K562 (cell line): ENCODE results near the gene PPP1R9A. TPM values are rescaled to one million over a fixed set of nuclear protein-coding genes. Genes with fewer than 3 reads are reported as not detected.

ENCODE experiments used
- ATAC-seq: fragments of 200-7000 bp; cut with Tn5 transposase; 3 replicates; pipeline ENCODE4 v1.9.1; 2020; ENCODE audit warnings: moderate library complexity
- BruUV-seq: library from RNA; stranded (reverse); fragments of 400-500 nt; replicated peaks from 2 replicates; lab custom pipeline; 2021; lab: Mats Ljungman, UMichigan
- CTCF ChIA-PET: fragments of 300-600 bp; formaldehyde crosslinking; extraction: SDS; loops from one replicate; lab custom pipeline; 2021; ENCODE audit warnings: low intra/inter-chr PET ratio; lab: Yijun Ruan, JAX
- POLR2A ChIA-PET: fragments of 300-600, 350-650 bp; sonication (Branson Sonifier 250); formaldehyde crosslinking; extraction: SDS; loops from one replicate; lab custom pipeline; 2021; ENCODE audit warnings: antibody characterized with exemption, inconsistent platforms; lab: Yijun Ruan, JAX
- DNase-seq, 4 experiments: peaks; one replicate each; pipeline versions ENCODE4 v3.0.0 to v3.0.0-alpha.2; 2011 to 2018; ENCODE audit warnings: low spot score in 3 of 4, mixed read lengths in 3 of 4; ENCODE audit errors: extremely low read depth in 1 of 4
- FAIRE-seq: peaks from 2 replicates; lab custom pipeline; 2011; peaks lifted over from hg19 to GRCh38; lab: Jason Lieb, UNC
- H2AFZ ChIP-seq: 2 replicates; pipeline ENCODE4 v1.6.0; 2011; ENCODE audit warnings: low read depth, low read length, control low read depth, inconsistent platforms
- H3K27ac ChIP-seq: fragments of 200-600 bp; 3 replicates; pipeline ENCODE4 v1.8.0; 2011; ENCODE audit warnings: low read depth, mild to moderate bottlenecking, control low read depth, inconsistent platforms, low read length, moderate library complexity, mixed read lengths; ENCODE audit errors: extremely low read depth
- H3K27me3 ChIP-seq, 2 experiments: fragments of 300-600 bp in 1 of 2; 2 replicates in 1 of 2; 3 replicates in 1 of 2; pipeline versions ENCODE4 v1.6.0 to v1.8.0; 2011; ENCODE audit warnings: inconsistent platforms in 2 of 2, low read length in 2 of 2, mild to moderate bottlenecking in 1 of 2, mixed read lengths in 1 of 2, moderate library complexity in 1 of 2; ENCODE audit not compliant: control insufficient read depth in 2 of 2, insufficient read depth in 2 of 2
- H3K36me3 ChIP-seq: fragments of 300-600 bp; 3 replicates; pipeline ENCODE4 v1.8.0; 2011; ENCODE audit warnings: mild to moderate bottlenecking, low read length, inconsistent platforms; ENCODE audit not compliant: control insufficient read depth, insufficient read depth
- H3K4me1 ChIP-seq, 2 experiments: fragments of 200-600 bp in 1 of 2; replicated peaks in 1 of 2; 2 replicates in 1 of 2; 3 replicates in 1 of 2; pipeline versions ENCODE4 v1.5.1 to v1.8.0; 2011; ENCODE audit warnings: inconsistent platforms in 2 of 2, low read length in 2 of 2, mild to moderate bottlenecking in 1 of 2, mixed read lengths in 1 of 2, moderate library complexity in 1 of 2; ENCODE audit not compliant: control insufficient read depth in 2 of 2, insufficient read depth in 2 of 2
- H3K4me2 ChIP-seq: 2 replicates; pipeline ENCODE4 v1.6.1; 2011; ENCODE audit warnings: low read length, control low read depth, inconsistent platforms, mixed read lengths; ENCODE audit not compliant: insufficient read depth
- H3K4me3 ChIP-seq: fragments of 200-600 bp; sonication (generic), shearing (Covaris generic); 2 replicates; pipeline ENCODE4 v1.5.1; 2016; ENCODE audit warnings: control low read depth, inconsistent platforms
- H3K79me2 ChIP-seq: fragments of 200-600 bp; 3 replicates; pipeline ENCODE4 v1.8.0; 2011; ENCODE audit warnings: low read length, inconsistent platforms; ENCODE audit not compliant: control insufficient read depth, insufficient read depth
- H3K9ac ChIP-seq, 2 experiments: 2 replicates each; pipeline versions ENCODE4 v1.6.0 to v1.6.1; 2011; ENCODE audit warnings: low read depth in 2 of 2, low read length in 2 of 2, control low read depth in 1 of 2, inconsistent platforms in 1 of 2, mild to moderate bottlenecking in 1 of 2, mixed read lengths in 1 of 2; ENCODE audit not compliant: insufficient read depth in 1 of 2
- H3K9me1 ChIP-seq: one replicate; pipeline ENCODE4 v1.6.0; 2011; ENCODE audit warnings: inconsistent platforms, mild to moderate bottlenecking, low read length, moderate library complexity; ENCODE audit not compliant: control insufficient read depth, insufficient read depth
- H3K9me3 ChIP-seq: replicated peaks from 2 replicates; pipeline ENCODE4 v1.5.1; 2011; ENCODE audit warnings: low read depth, low read length, inconsistent platforms; ENCODE audit not compliant: control insufficient read depth, insufficient read depth
- H4K20me1 ChIP-seq: replicated peaks from 2 replicates; pipeline ENCODE4 v1.6.1; 2011; ENCODE audit warnings: low read length, inconsistent platforms, mixed read lengths; ENCODE audit not compliant: control insufficient read depth, insufficient read depth
- CBX3 ChIP-seq, 2 experiments: IDR thresholded peaks; 1 replicate in 1 of 2; 2 replicates in 1 of 2; pipeline ENCODE4 v1.6.1; 2012; ENCODE audit warnings: inconsistent platforms in 2 of 2, low read length in 2 of 2, borderline replicate concordance in 1 of 2, control low read depth in 1 of 2
- PHF20 ChIP-seq: fragments of 450-650 bp; IDR thresholded peaks from 2 replicates; pipeline ENCODE4 v1.6.1; 2018; ENCODE audit not compliant: partially characterized antibody
- SMAD3 ChIP-seq: fragments of 450-650 bp; formaldehyde crosslinking; conservative IDR thresholded peaks from 2 replicates; pipeline ENCODE4 v1.4.0; 2020; ENCODE audit warnings: mild to moderate bottlenecking
- ZNF507 ChIP-seq: conservative IDR thresholded peaks from 2 replicates; pipeline ENCODE4 v1.6.1; 2017; ENCODE audit warnings: missing genetic modification characterization, missing compliant biosample characterization
- WGBS: fragments of 100-300 bp; shearing (Covaris generic); methylation state at CpG from one replicate; pipeline ENCODE4 v1.1.6; 2016; ENCODE audit warnings: low coverage, mixed read lengths; ENCODE audit not compliant: insufficient coverage; ENCODE audit errors: missing lambda C conversion rate; 5-methylcytosine and 5-hydroxymethylcytosine counted together
- in situ Hi-C: fragments of 300-500 bp; cut with MboI; formaldehyde crosslinking; loops from 4 replicates; pipeline ENCODE4 v1.15.0; 2018; ENCODE audit warnings: inconsistent platforms, mixed read lengths
- intact Hi-C: fragments of 100-400 bp; cut with micrococcal nuclease; formaldehyde crosslinking; loops from 2 replicates; pipeline ENCODE4 v1.14.2; 2022
- polyA plus RNA-seq, 8 experiments: library from polyadenylated mRNA; depleted of rRNA in 4 of 8; stranded (reverse) in 5 of 8; unstranded in 3 of 8; fragments of >200 nt; fragmentation: Nextera tagmentation in 2 of 8; fragmentation: Illumina TruSeq in 1 of 8; extraction: Ambion mirVana in 2 of 8; extraction: Trizol in 1 of 8; gene quantifications; 2 replicates each; pipeline versions ENCODE4 v1.2.1 to v1.2.3, GENCODE V29; 2011 to 2014; ENCODE audit warnings: inconsistent platforms in 1 of 8, missing spikeins in 1 of 8
- total RNA-seq, 7 experiments: library from RNA; depleted of rRNA in 6 of 7; stranded (reverse); fragments of >200 nt in 6 of 7; fragmentation: Illumina TruSeq in 2 of 7; extraction: Trizol in 2 of 7; gene quantifications; 2 replicates each; pipeline versions ENCODE4 v1.2.1 to v1.2.3, GENCODE V29; 2011 to 2021; ENCODE audit warnings: low replicate concordance in 1 of 7
- TF ChIP-seq, protein P1 (sequence below): fragments of 250-450 bp; sonication (Bioruptor Pico); IDR thresholded peaks from 2 replicates; pipeline ENCODE4 v1.8.0; 2021; ENCODE audit warnings: borderline replicate concordance, mild to moderate bottlenecking, moderate library complexity; ENCODE audit not compliant: poor library complexity, severe bottlenecking

Gene PPP1R9A
- total and polyA plus RNA-seq, 9 of the 15 experiments (the other 6 are each of a cell fraction or from before 2014, with no cell fraction given) = 0.24 TPM; not detected in 8

DNA sequence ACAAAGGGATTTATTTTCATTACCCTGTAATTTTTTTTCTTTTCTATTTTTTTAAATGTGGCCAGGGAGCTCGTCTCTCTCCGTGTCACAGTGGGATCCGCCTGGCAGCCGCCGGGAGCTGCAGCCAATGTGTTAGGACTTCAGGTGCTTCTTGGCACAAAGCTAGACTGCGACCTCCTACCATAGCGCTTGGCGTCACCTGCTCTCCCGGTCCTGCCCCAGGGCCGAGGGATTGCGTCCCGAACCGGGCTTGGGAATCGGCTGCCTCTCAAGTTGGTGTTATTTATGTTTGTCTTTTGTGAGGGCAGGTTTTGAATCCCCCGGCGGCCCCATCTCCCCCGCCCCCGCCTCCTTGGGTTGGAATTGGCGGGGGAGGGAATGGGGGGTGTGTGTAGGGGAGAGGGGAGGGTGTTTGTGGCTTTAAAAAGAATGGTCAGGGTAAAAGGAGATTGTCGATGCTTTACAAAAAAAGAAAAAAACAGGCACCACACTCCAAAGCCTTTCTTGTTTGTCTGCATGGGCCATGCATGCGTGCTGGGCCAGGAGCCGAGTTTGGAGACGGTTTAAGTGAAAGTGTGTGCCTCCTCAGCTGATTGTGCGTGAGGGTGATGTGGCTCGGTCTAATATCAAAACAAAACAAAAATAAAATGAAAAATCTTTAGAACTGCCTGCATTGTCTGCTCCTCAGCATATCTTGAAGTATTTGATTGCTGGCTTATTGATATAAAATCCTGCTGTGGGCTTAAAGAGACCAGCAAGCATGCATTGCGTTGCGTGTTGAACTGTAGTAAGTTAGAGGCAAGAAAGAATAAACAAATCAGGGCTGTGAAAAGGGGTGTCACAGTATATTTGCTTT lies 1.2 kb downstream of the PPP1R9A start:
- no peak overlapping the region for H2AFZ ChIP-seq
- CTCF ChIA-PET = no interaction called here
- in situ Hi-C loops (no loop called here), intact Hi-C loops (no loop called here)
- H3K9me1 ChIP-seq = no peaks in the 10 kb centered on the region
- no peaks in the 10 kb centered on the region for H3K9me3 ChIP-seq
- 6% methylated on average over 24 of the region's 27 CpGs for WGBS
- H3K4me1 ChIP-seq = peaks cover 0 to 3% of the 10 kb centered on the region in 2 experiments; a peak in 1 of 5 replicates
- H3K27me3 ChIP-seq = no peaks in the 10 kb centered on the region
- no peak overlapping the region for H3K4me3 ChIP-seq
- H3K27ac ChIP-seq = no peak overlapping the region
- no peak for DNase-seq
- BruUV-seq = no TSS peak
- no peaks in the 10 kb centered on the region for H3K36me3 ChIP-seq
- no peak for FAIRE-seq
- no peak for ATAC-seq
- POLR2A ChIA-PET = no interaction called here
- no peak overlapping the region for H3K4me2 ChIP-seq
- no peaks in the 10 kb centered on the region for H4K20me1 ChIP-seq
- H3K9ac ChIP-seq = no peak overlapping the region
- no peaks in the 10 kb centered on the region for H3K79me2 ChIP-seq
- TF ChIP-seq ZNF507 (no peak), SMAD3 (CRISPR knock-in tag) (no peak), CBX3 (IDR thresholded peaks at IDR 0.05; ENCODE audit: borderline replicate concordance in 1 of 2, low read length in 2 of 2) (no peak), PHF20 (no peak)
- TF ChIP-seq, protein P1, sequence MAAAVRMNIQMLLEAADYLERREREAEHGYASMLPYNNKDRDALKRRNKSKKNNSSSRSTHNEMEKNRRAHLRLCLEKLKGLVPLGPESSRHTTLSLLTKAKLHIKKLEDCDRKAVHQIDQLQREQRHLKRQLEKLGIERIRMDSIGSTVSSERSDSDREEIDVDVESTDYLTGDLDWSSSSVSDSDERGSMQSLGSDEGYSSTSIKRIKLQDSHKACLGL (CRISPR knock-in tag) = no peak
